ENCODE data around the gene VAC14.

VAC14 gene

DNA sequence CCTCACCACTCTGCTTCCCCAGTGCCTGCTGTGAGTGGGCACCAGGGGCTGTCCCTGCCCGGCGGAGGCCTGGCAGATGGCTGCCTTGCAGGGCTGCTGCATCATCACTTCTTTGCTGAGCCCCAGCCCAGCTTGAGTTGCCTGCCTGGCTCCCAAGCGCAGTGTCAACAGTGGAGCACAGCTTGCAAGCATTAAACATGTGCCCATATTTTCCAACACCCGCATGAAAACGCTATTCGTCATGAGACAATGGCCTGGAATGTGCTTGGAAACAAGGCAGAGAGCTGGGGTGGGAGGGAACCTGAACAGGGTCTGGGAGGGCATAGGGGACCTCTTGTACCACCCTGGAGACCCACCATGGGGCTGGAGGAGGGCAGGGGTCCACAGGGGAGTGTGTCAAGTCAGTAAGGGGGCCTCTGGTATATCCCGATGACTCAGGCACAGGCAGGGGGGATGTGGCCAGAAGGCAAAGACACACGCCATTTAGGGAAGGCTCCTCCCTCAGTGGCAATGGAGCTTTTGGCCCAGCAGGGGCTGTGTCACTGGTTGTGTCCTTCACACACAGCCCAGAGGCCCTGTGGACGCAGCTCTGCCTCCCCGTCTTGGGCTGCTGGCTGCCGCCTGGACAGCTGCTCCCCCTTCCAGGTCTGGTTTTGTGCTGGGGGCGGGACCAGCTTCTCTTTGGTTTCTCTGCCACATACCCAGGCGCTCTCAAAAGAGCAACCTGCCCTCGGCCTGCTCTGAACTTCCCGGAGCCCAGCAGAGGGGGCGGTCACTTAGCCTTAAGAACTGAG lies 97.7 kb downstream of the VAC14 start:
- peak; percentile 30 for DNase-seq

DNA sequence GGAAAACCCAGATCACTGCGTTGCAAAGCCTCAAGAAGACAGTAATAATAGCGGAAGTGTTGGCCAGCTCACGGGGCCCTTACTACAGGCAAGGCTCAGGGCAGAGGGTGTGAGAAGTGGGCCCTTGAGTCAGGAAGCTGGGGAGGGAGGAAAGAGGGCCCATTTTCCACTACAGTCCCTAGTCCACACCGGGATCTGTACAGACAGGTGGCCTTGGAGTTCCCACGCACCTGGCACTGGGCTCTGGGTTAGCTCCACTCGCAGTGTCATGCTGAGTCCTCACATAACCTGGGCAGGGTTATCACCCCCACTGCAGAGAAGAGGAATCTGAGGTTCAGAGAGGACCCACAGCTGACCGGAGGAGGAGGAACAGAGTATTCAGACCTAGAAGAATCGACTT lies 98.3 kb downstream of the VAC14 start:
- no peak for DNase-seq

DNA sequence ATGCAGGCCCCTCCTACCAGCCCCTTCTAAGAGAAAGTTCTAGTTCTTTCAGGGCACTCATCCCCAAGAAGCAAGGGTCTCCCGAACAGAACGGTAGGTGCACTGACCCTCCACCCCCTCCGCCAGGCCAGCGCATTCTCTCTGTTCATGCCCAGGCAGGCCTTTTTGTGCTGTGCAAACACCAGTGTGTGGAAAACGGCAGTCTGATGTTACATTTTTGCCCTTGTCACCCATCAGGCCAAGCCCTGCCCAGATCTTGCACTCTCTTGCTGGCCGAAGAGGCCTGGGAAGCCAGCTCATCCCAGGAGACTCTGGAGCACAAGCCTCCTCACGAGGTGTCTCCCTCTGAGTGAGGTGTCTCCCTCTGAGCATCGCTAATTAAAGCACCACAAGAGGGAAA lies 99.0 kb downstream of the VAC14 start:
- DNase-seq: no peak

DNA sequence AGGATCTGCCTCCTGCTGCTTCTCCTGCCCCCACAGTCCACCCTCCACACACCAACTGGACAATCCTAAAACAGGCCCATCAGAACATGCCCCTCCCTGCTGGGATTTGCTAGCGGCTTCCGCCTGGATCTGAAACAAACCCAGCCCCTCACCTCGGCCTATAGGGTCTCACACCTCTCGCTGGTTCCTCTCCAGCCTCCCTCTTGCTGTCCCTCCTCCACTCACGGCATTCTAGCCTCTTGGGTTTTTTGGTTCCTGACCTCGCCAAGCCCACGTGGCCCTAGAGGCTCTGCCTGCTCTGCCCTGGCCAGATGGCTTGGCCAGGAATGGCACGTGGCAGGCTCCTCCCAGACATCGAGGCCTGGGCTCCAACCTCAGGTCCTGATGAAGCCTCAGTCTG lies 99.4 kb downstream of the VAC14 start:
- no peak for DNase-seq

DNA sequence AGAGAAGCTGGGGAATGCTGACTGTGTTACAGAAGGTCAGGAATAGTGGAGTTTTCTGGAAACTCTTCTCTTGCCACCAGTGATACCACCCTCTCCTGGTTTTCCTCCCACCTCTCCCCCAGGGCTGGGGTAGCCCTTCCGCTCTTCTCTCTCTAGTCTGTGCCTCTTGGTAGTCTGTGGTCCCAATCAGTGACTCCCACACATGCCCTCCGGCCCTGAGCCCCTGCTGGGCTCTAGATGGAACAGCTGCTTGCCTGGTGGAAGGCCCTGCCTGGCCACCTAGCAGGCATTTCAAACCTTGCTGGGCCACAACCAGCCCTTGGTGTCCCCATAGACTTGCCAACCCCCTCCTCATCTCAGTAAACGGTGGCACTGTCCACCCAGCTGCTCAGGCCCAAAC lies 99.9 kb downstream of the VAC14 start:
- DNase-seq: no peak

DNA sequence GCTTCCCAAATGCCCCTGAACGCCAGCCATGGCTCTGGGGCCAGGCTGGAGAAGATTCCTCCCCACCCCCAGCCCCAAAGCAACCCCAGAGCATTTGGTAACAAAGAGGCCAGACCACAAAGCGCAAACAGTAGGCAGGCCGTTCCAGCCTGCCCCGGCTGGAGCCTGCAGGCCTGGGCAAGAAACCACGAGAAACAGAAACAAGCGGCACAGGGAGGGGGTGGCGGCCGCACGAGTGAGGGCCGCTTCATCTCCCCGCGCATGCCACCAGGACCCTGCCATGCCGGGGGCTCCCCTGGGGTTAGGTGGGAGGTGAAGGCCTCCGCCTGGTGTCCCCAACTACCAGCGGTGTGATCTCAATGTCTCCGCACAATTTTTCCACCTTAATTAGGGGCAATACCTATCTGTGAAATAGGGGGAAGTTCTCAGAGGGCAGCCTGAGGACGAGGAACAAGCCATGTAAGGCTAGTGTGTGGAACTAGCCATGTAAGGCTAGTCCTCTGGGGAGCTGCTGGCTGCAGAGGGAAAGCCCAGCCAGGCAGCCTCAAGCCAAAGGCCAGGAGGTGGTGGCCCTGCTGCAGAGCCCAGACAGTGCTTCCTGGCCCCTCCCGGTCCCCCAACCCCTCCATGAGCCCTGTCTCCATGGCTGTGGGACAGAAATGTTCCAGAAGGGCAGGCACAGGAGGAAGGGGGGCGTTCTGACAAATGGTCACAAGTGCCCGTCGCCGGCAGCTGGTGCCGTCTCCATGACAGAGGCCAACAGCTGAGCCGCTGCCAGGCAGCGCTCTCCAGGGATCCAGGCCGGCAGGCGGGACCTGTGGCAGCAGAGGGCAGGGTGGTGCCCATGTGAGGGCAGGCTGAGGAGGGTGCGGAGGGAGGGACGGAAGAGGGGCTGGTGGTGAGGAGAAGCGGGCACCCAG lies 100.6 kb downstream of the VAC14 start:
- DNase-seq: no peak

DNA sequence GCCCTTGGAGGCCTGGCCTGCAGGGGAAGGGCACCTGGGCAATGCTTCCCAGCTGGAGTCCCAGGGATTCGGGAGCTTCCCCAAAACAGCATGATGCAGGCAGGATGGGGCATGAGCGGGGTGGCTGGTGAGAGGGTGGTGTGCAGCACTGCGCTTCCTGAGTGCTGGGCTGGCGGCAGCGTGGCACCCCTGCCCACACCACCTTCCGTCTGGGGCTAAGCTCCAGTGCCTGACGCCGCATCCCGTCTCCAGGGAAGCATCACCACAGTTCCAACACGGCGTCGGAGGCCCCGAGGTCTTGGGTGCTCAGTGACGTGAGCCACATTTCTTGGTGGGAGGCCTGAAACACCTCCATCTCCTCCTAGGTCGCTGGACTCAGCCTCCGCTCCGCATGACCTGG lies 101.3 kb downstream of the VAC14 start:
- no peak for DNase-seq

DNA sequence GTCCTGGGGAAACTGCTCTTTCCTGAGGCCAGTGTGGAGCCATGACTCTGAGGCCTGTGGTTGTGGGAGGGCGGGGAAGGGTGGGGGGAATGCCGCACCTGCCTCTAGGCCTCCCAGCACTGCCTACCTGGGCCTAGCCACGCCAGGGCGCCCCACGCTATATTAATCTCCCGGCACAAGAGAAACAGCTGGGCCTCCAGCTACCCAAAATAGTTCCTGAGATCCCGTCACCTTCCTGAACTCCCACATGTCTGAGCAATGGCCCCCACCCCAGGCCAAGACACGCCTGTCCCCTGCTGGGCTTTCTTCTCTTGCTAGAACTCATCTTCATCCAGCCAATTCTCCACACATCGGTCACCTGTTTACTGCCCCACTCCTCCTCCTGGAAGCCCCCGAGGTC lies 102.1 kb downstream of the VAC14 start:
- DNase-seq: no peak

DNA sequence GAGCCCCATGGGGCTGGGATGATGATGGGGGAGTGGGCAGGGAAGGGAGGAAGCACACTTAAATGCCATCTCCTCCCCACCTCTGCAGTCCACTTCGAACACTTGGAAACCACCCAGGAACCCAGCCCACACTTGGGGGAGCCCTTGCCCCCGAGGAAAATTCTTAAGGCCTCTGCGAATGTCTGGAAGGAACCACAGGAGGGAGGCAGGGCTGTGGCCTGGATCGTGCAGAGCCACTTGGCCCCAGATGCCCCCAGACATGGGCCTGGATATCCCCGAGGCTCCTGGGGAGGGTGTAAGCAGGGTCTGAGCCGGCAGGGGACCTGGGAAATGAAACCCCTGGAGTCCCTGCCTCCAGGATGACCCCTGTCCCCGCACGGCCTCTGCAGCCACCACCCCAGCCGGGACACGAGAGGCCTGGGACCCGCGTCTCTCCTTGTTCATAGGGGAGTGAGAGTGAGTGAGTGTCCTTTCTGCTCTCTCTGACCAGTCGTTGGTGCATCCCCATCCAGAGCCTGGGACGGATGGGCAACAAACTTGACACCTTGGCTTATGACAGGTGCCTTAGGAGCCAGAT lies 103.3 kb downstream of the VAC14 start:
- DNase-seq: no peak

DNA sequence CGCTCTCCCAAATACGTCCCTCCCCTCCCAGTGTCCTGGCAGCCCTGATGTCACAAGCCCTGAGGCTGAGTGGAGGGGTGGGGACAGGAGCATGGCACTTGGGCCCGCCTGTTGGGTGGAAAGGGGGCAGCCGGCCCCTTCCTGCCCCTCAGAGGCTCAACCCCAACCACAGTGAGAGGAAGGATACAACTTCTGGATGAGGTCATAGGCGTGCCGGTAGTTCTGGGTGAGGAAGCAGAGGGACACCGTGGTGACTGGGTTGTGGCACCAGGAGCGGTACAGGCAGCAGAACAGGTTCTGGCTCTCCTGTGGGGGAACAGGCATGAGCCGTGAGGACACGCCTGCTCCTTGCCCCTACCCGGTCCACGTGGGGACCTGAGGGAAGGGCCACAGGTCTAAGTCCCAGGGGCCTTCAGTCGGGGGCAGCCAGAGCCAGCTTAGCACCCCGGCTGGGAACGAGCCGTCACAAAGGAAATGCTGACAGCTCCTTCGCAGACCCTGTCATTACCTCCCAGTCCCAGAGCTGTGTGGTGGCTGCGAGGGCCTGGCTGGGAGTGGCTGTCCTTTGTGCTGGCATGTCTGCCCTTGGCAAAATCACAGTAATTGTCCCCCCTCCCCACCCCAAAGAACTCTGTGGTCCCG lies 103.9 kb downstream of the VAC14 start:
- no peak for DNase-seq

DNA sequence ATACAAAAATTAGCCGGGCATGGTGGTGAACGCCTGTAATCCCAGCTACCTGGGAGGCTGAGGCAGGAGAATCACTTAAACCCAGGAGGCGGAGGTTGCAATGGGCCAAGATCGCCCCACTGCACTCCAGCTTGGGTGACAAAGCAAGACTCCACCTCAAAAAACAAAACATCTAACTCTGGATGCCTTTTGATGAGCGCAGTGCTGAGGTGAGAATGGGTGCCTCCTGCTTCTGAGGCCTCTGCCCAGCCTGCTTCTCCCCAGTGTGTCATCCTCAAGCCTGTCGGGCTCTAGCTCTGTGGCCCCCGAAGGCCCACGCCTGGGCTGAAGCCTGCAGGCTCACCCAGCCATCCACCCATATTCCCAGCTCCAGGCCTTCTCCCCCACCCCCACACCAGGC lies 104.6 kb downstream of the VAC14 start:
- DNase-seq: no peak

DNA sequence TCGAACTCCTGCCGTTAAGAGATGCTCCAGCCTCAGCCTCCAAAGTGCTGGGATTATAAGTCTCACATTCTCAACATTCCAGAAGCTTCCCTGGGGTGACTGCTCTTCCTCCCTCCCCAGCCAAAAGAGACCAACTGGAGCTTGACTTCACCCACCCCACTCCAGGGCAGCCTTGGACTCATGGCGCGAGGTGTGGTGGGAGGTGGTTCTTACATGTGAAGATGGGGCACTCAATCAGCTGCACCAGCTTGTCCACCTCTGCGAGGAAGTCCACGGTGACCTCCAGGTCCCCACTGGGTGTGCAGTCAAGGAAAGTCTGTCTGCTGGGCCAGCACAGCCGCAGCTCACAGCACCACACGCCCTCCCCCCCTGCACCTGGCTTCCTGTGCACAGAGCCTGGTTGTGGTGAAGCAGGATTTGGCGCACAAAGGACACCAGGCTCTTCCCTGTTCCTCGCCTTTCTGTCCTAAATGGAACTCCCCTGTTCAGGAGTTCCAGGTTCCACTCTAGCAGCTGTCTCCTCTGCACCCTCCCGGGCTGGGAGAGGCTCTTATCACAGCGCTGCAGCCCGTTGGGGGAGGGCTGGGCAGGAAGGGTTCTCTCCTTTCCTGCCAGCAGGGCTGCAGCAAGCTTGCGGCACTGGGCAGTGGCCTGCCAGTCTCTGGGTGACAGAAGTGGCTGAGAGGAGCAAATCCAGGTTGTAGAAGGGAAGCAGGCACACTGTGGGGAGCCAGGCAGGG lies 105.5 kb downstream of the VAC14 start:
- DNase-seq: peak; percentile 42

DNA sequence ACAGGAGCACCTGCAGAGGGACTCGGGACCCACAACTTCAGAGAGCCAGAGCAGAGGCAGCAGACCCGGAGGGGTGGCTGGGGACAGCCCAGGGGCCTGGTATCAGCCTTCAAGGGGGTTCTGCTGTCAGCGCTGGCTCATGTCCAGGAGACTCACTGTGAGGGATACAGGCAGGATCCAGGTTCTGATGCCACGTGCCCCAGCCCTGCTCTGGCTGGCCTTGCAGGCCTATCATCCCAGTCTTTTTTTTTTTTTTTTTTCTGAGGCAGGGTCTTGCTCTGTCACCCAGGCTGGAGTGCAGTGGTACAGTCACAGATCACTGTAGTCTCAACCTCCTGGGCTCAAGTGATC lies 106.1 kb downstream of the VAC14 start:
- DNase-seq: no peak

DNA sequence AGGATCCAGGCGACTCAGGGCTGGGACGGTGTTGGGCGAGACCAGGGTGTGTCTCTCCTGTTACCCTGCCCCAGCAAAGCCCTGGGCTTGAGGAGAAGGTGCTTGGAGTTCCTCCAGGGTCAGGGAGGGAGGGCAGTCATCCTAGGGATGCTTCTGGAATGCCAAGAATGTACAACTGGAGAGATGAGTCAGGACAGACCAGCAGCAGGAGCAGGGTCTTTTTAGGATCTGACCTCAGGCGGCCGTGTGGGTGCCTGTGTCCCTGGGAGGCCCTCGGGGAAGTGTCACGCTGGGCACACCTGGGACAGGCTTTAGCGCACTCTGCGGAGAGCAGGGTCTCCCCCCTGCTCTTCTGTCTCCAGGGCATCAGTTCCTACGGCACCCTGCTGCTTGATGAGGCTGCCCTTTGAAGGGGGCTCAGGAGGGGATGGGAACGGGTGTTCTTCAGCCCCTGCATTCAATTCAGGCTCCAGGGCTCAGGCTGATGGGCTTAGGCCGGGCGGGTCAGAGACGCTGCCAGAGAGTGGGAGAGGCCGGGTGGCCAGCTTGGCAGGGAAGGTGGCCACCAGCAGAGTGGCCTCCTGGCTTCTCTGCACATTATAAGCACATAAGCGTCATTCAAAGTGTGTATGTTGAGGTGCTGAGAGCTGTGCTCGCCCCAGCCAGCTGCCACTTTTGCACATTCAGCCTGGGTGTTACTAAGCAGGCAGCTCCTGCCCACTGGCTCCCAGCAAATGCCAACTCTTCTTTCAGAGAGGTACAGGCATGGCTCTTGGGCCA lies 106.7 kb downstream of the VAC14 start:
- DNase-seq: peak; percentile 87

DNA sequence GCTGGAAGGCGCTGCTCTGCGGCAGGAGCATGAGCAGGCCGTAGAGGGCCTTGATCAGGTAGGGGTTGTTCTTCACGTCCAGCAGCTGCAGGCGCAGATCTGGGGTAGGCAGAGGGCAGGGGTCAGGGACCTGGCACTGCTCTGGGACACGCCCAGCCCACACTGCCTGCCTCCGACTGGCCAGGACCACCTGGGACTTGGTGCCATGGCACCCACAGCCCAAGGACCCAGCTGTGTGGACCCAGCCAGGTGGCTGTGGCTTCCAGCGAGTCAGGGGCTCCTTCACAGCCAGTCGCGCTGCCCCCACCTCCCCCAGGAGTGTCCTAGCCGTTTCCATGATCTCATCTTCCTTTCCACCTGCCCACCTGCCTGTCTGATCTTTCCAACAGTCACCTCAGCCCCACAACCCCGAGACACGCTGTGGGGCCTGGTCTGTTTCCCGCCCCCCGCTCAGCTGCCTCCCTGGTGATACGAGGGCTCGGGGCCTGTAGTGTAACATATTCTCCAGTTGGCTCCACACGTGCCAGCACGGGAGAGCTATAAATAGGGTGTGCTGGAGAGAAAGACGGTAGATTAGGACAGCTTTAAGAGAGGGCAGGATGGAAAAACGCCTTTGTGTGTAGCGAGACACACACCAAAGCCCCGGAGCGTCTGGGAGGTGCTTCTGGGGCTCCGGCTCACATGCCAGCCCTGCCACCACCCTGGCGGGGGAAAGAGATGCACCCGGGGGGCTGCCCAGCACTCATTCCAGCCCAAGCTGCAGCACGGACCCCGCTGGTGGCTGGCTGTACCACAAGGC lies 107.9 kb downstream of the VAC14 start:
- no peak for DNase-seq

DNA sequence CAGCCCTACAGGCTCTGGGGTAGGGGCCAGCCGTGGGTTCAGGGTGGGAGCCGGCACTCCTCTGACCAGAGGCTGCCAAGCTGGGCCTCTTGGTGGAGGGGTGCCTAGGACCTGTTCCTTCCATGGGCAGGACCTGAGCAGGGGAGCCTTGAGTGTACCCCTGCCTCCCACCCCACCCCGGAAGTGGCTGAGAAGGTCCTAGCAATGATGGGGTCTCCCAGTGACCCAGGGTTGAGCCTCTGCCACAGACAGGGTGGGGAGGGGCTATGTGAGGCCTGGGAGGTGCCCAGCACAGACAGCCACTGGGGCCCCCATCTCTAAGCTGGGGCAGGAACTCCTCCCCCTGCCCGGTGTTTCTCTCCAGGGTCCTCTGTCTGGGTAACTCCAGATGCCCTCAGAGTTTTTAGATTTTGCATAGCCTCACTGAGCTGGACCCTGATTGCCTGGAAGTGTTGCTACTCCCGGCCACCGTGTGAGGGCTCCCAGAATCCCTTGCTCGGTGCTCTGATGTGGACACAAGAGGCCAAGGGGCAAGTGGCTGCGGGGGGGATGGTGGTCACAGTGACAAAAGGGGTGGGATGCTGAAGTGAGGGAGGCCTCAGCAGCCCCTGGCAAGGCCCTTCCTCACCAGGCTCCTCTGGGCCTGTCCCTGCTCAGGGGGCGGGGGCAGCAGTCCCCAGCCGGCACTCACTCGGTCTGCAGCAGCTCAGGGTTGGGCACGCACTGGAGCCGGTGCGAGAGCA lies 108.7 kb downstream of the VAC14 start:
- no peak for DNase-seq

DNA sequence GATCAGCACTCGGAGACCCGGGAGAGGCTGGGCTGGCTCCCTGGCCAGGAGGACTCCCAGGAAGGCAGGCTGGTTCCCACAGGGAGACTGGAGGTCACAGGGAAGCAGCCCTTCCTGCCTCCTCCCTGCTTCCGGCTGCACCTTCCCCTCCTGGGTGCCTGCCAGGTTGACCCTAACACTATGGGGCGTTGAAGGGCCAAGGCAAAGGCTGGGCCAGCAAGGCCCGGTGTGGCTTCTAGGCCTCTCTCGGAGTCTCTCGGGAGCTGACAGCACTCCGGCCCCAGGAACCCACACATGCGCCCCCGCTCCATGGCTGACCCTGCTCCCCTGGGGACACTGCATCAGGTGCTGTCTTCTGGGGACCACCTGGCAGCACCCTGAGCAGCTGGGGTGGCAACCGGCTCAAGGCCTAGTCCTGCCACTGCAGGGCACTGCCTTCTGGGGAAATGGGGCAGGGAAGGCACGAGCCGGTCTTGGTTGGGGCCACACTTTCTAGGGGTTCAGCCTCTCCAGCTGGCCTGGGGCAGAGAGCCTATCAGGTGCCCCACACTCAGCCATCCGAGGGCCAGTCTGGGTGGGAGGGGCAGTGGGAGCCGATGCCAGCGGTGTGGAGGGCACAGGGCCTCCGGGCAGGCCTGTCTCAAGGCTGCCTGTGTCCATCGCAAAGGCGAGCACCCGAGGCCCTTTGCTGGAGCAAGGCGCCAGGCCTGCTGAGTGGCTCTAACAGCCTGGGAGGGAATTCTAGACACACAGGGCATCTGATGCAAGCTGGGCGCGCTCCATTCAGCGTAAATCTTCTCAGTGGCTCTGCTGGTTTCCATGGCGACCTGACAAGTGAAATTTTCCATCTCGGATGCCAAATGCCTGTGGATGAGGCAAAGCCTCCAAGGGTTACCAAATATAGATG lies 109.5 kb downstream of the VAC14 start:
- DNase-seq: no peak

DNA sequence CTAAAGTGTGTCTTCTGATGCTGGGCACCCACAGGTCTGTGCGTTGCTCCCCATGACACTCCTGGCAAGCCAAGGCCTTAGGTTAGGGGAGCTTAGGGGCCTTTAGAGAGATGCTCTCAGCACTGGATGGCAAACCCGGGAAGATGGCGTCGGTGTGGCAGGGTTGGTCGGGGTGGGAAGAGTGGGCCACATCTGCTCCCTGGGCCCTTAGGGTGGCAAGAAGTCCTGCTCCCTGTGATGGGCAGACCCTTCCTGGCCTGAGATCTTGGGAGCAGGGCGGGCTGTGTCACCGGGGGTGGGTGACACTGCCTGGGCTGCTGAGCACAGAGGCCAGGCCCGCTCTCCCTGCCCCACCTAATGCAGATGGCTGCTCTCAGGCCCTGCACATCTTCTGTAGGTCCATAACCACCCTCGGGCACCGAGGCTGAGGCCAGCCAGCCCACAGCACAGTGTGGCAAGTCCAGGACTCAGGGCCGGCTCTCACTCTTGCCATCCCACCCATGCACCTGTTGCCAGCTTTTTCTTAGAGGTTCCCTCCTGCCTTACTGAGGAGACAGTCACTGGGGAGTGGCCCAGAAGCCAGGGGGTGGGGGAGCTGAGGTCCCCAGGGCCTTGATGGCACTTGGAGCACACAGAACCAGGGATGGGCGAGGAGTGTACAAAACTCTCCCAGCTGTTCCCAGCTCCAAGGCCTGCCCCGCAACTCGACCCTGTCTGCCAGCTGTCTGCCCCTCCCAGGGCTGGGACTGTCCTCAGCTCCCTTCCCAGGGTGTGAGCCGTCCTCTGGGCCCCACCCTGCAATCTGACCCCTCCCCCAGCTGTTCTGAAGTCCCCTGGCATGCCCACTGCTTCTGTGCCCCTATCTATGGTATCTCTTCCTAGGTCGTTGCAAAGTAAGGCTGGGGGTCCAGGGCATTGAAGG lies 110.7 kb downstream of the VAC14 start:
- DNase-seq: no peak
